ENCODE measurements around the gene CFAP100. TPM values are rescaled to one million over a fixed set of nuclear protein-coding genes. Genes with fewer than 3 reads are reported as not detected.
A peak's percentile ranks its signal among the peaks of the same experiment; 100 is the strongest.

CFAP100 gene
- total and polyA plus RNA-seq, 2 experiments from 2014 or later: not detected

- no peak for DNase-seq (ENCODE audit: low spot score)
- Histone ChIP-seq H3K27me3 (peaks cover 9% of the 10 kb centered on the region), H3K9me2 (replicated peaks; ENCODE audit: insufficient read depth) (no peaks in the 10 kb centered on the region), H3K4me1 (ENCODE audit: insufficient read depth) (peaks cover 17% of the 10 kb centered on the region), H3K36me3 (replicated peaks; ENCODE audit: insufficient read depth, low read depth) (no peaks in the 10 kb centered on the region), H2AFZ (no peak overlapping the region), H3K4me2 (no peak overlapping the region), H3K9me3 (ENCODE audit: low read depth) (no peaks in the 10 kb centered on the region), H3K79me2 (peaks cover 3% of the 10 kb centered on the region), H4K20me1 (ENCODE audit: insufficient read depth, poor library complexity, severe bottlenecking) (peaks cover 3% of the 10 kb centered on the region), H3K27ac (no peak overlapping the region), H3K4me3 (no peak overlapping the region)
- TF ChIP-seq CTCF (IDR thresholded peaks at IDR 0.05; ENCODE audit: poor library complexity) (no peak), EZH2 (IDR thresholded peaks at IDR 0.05; ENCODE audit: borderline replicate concordance) (no peak), EZH2phosphoT487 (IDR thresholded peaks at IDR 0.05; ENCODE audit: low read depth, severe bottlenecking, unreplicated experiment) (no peak)
- WGBS (ENCODE audit: low lambda C conversion rate, missing lambda C conversion rate): 90% methylated on average over 8 of the region's 8 CpGs
Observed at GRCh38 chr3:126353694-126354321, 40.9 kb upstream of the CFAP100 start.

- Histone ChIP-seq H4K20me1 (ENCODE audit: insufficient read depth, poor library complexity, severe bottlenecking) (peaks cover 3% of the 10 kb centered on the region), H3K4me2 (peak overlapping the region; percentile 94), H3K9me3 (ENCODE audit: low read depth) (no peaks in the 10 kb centered on the region), H3K4me1 (ENCODE audit: insufficient read depth) (peaks cover 17% of the 10 kb centered on the region), H3K27ac (peak overlapping the region; percentile 82), H3K79me2 (peaks cover 3% of the 10 kb centered on the region), H3K9me2 (replicated peaks; ENCODE audit: insufficient read depth) (no peaks in the 10 kb centered on the region), H3K36me3 (replicated peaks; ENCODE audit: insufficient read depth, low read depth) (no peaks in the 10 kb centered on the region), H3K4me3 (no peak overlapping the region), H2AFZ (no peak overlapping the region), H3K27me3 (peaks cover 19% of the 10 kb centered on the region)
- 90% methylated on average over 7 of the region's 7 CpGs for WGBS (ENCODE audit: low lambda C conversion rate, missing lambda C conversion rate)
- DNase-seq (ENCODE audit: low spot score): no peak
- no peak for TF ChIP-seq EZH2phosphoT487 (IDR thresholded peaks at IDR 0.05; ENCODE audit: low read depth, severe bottlenecking, unreplicated experiment)
- no peak for TF ChIP-seq EZH2 (IDR thresholded peaks at IDR 0.05; ENCODE audit: borderline replicate concordance)
- no peak for TF ChIP-seq CTCF (IDR thresholded peaks at IDR 0.05; ENCODE audit: poor library complexity)
Observed at GRCh38 chr3:126354776-126355175, 39.9 kb upstream of the CFAP100 start.

GRCh38 chr3:126355251-126355650 lies 39.5 kb upstream of the CFAP100 start:
- peaks cover 3% of the 10 kb centered on the region for H4K20me1 ChIP-seq (ENCODE audit: insufficient read depth, poor library complexity, severe bottlenecking)
- WGBS (ENCODE audit: low lambda C conversion rate, missing lambda C conversion rate): 64% methylated on average over 3 of the region's 3 CpGs
- peak overlapping the region; percentile 82 for H3K27ac ChIP-seq
- TF ChIP-seq CTCF (IDR thresholded peaks at IDR 0.05; ENCODE audit: poor library complexity) (no peak), EZH2phosphoT487 (IDR thresholded peaks at IDR 0.05; ENCODE audit: low read depth, severe bottlenecking, unreplicated experiment) (no peak), EZH2 (IDR thresholded peaks at IDR 0.05; ENCODE audit: borderline replicate concordance) (no peak)
- peaks cover 23% of the 10 kb centered on the region for H3K27me3 ChIP-seq
- no peaks in the 10 kb centered on the region for H3K36me3 ChIP-seq (replicated peaks; ENCODE audit: insufficient read depth, low read depth)
- no peak overlapping the region for H3K4me3 ChIP-seq
- H3K9me2 ChIP-seq (replicated peaks; ENCODE audit: insufficient read depth): no peaks in the 10 kb centered on the region
- H3K9me3 ChIP-seq (ENCODE audit: low read depth): no peaks in the 10 kb centered on the region
- peaks cover 17% of the 10 kb centered on the region for H3K4me1 ChIP-seq (ENCODE audit: insufficient read depth)
- peak overlapping the region; percentile 94 for H3K4me2 ChIP-seq
- H2AFZ ChIP-seq: no peak overlapping the region
- no peak for DNase-seq (ENCODE audit: low spot score)
- H3K79me2 ChIP-seq: peaks cover 3% of the 10 kb centered on the region

Data from hepatocyte (in vitro differentiated cells).